ELR (cell line): Measurements from ENCODE around the gene MRPL2.

Experiments used
- DNase-seq: peaks from one replicate; pipeline ENCODE4 v3.0.0-alpha.2; 2015; ENCODE audit warnings: low read depth

Gene MRPL2

GRCh38 chr6:43021270-43022047 lies 37.8 kb downstream of the MRPL2 start, which contains the start of gene RRP36:
Gene RRP36, plus strand, starts transcription at chr6:43021623. Its CDS starts 32 bp downstream, at chr6:43021655.
- DNase-seq, result peak; percentile 86

GRCh38 chr6:43020847-43021246 lies 38.4 kb downstream of the MRPL2 start:
- DNase-seq, result no peak

- no peak for DNase-seq
Measured at GRCh38 chr6:43020052-43020705, 39.1 kb downstream of the MRPL2 start.

GRCh38 chr6:43019152-43019551 lies 40.1 kb downstream of the MRPL2 start:
- DNase-seq, result no peak

GRCh38 chr6:43016943-43017334 lies 42.3 kb downstream of the MRPL2 start:
- DNase-seq, result no peak

GRCh38 chr6:43016176-43016942 lies 42.9 kb downstream of the MRPL2 start:
- no peak for DNase-seq

GRCh38 chr6:43014434-43014909 lies 44.8 kb downstream of the MRPL2 start:
- peak; percentile 67 for DNase-seq

GRCh38 chr6:43013843-43014433 lies 45.3 kb downstream of the MRPL2 start, which contains the start of the genes KLHDC3 and MEA1:
Gene KLHDC3, plus strand, starts transcription at chr6:43014249. Its CDS starts 2,944 bp downstream, at chr6:43017193.
Gene MEA1, minus strand, starts transcription at chr6:43013946. Its CDS starts 133 bp downstream, at chr6:43013813.
- DNase-seq, result peak; percentile 100

GRCh38 chr6:43013097-43013842 lies 46.0 kb downstream of the MRPL2 start:
- DNase-seq, result peak; percentile 61

- no peak for DNase-seq
Measured at GRCh38 chr6:43012364-43012763, 46.9 kb downstream of the MRPL2 start.

GRCh38 chr6:43011207-43011606 lies 48.0 kb downstream of the MRPL2 start:
- no peak for DNase-seq

GRCh38 chr6:43009124-43009523 lies 50.1 kb downstream of the MRPL2 start:
- peak; percentile 63 for DNase-seq

GRCh38 chr6:43007126-43007525 lies 52.1 kb downstream of the MRPL2 start:
- DNase-seq, result no peak

GRCh38 chr6:43006251-43006650 lies 53.0 kb downstream of the MRPL2 start:
- DNase-seq, result no peak

- peak; percentile 37 for DNase-seq
Measured at GRCh38 chr6:43005844-43006243, 53.4 kb downstream of the MRPL2 start.
